ENCODE data around the gene LRRC26.

Gene LRRC26, protein sequence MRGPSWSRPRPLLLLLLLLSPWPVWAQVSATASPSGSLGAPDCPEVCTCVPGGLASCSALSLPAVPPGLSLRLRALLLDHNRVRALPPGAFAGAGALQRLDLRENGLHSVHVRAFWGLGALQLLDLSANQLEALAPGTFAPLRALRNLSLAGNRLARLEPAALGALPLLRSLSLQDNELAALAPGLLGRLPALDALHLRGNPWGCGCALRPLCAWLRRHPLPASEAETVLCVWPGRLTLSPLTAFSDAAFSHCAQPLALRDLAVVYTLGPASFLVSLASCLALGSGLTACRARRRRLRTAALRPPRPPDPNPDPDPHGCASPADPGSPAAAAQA

DNA sequence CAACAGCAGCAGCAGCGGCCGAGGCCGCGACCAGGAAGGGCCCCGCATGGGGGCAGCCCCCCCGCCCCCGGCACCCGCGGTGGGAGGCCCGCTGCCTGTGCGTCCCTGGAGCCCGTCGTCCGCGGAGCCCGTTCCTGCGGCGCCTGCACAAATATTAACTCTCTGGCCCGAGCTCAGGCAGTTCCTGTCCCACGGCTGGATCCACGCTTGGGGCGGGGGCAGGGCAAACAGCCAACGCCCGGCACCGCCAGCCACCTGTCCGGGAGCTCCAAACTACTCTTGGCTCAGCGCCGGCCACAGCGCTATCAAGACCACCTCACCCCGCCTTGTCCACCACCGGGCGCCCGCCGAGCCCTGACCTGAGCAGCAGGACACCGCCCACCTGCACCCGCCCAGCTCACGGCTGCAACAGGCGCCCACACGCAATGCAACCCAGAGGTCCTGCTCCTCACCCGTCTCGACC is at the start of gene LRRC26:
Gene LRRC26, minus strand, starts transcription at position 156 of the 463 bp plus-strand sequence. Its CDS starts 108 bp downstream, at position 48.
- Histone ChIP-seq H3K4me3 (ENCODE audit: low read depth, low read length, poor library complexity, severe bottlenecking) (peak within 1 kb of the TSS; percentile 30), H2AFZ (ENCODE audit: low read length) (no peak within 1 kb of the TSS), H3K36me3 (ENCODE audit: insufficient read depth, low read length) (no peaks in the 10 kb centered on the region), H3K79me2 (ENCODE audit: insufficient read depth, low read length) (no peaks in the 10 kb centered on the region), H3K9me3 (ENCODE audit: low read length) (no peaks in the 10 kb centered on the region), H3K4me1 (ENCODE audit: insufficient read depth, low read length, severe bottlenecking) (peaks cover 17% of the 10 kb centered on the region), H3F3A (ENCODE audit: insufficient read depth, low read length) (no peaks in the 10 kb centered on the region), H3K27ac (ENCODE audit: low read depth, low read length, poor library complexity, severe bottlenecking) (no peak within 1 kb of the TSS), H3K27me3 (ENCODE audit: insufficient read depth, low read length) (peaks cover 16% of the 10 kb centered on the region), H3K9me2 (ENCODE audit: low read depth, low read length) (no peaks in the 10 kb centered on the region), H3K9ac (ENCODE audit: low read length) (no peak within 1 kb of the TSS; the same call in 1 of the 2 replicates), H4K20me1 (ENCODE audit: insufficient read depth, low read length) (no peaks in the 10 kb centered on the region), H3K4me2 (ENCODE audit: low read length) (peak within 1 kb of the TSS; percentile 43)
- TF ChIP-seq EZH2 (IDR thresholded peaks at IDR 0.05; ENCODE audit: borderline replicate concordance, low read length) = no peak
- TF ChIP-seq, protein P1, sequence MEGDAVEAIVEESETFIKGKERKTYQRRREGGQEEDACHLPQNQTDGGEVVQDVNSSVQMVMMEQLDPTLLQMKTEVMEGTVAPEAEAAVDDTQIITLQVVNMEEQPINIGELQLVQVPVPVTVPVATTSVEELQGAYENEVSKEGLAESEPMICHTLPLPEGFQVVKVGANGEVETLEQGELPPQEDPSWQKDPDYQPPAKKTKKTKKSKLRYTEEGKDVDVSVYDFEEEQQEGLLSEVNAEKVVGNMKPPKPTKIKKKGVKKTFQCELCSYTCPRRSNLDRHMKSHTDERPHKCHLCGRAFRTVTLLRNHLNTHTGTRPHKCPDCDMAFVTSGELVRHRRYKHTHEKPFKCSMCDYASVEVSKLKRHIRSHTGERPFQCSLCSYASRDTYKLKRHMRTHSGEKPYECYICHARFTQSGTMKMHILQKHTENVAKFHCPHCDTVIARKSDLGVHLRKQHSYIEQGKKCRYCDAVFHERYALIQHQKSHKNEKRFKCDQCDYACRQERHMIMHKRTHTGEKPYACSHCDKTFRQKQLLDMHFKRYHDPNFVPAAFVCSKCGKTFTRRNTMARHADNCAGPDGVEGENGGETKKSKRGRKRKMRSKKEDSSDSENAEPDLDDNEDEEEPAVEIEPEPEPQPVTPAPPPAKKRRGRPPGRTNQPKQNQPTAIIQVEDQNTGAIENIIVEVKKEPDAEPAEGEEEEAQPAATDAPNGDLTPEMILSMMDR (IDR thresholded peaks at IDR 0.05; ENCODE audit: low read length) = no peak

DNA sequence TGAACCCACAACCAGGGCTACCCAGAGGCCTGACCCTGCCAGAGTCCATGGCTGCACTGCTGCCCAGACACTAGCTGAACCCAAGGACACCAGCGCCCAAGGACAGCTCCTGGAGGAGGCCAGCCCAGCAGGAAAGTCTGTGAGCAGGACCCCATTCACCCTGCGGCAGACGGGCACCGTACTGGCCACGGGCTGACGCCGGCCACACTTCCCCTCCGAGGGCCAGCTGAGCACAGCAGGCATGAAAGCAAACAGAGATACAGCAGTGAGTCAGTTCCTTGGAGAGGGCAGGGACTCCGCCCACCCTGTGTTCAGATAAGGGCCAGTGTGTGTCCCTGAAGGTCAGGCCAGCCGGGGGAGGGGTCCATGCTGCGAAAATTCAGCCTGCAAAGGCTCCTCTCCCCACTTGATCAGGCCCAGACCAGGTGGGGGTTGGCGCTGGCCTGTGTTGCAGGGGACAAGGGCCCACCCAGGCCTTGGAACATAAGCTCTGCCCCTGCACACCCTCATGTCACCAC is 49.0 kb upstream of the LRRC26 start:
- peaks cover 6% of the 10 kb centered on the region; the same call in 1 of the 2 replicates for H3K36me3 ChIP-seq (ENCODE audit: insufficient read depth, low read length)
- H3K9ac ChIP-seq (ENCODE audit: low read length) = no peak overlapping the region
- H3K4me2 ChIP-seq (ENCODE audit: low read length) = no peak overlapping the region
- no peaks in the 10 kb centered on the region for H3K9me2 ChIP-seq (ENCODE audit: low read depth, low read length)
- H3K4me3 ChIP-seq (ENCODE audit: low read depth, low read length, poor library complexity, severe bottlenecking) = no peak overlapping the region
- H3K9me3 ChIP-seq (ENCODE audit: low read length) = no peaks in the 10 kb centered on the region
- H3K27me3 ChIP-seq (ENCODE audit: insufficient read depth, low read length) = no peaks in the 10 kb centered on the region
- H3K79me2 ChIP-seq (ENCODE audit: insufficient read depth, low read length) = no peaks in the 10 kb centered on the region
- H3K4me1 ChIP-seq (ENCODE audit: insufficient read depth, low read length, severe bottlenecking) = peaks cover 21% of the 10 kb centered on the region
- H3F3A ChIP-seq (ENCODE audit: insufficient read depth, low read length) = no peaks in the 10 kb centered on the region
- H2AFZ ChIP-seq (ENCODE audit: low read length) = no peak overlapping the region
- H4K20me1 ChIP-seq (ENCODE audit: insufficient read depth, low read length) = no peaks in the 10 kb centered on the region
- TF ChIP-seq, protein P1 (IDR thresholded peaks at IDR 0.05; ENCODE audit: low read length) = no peak
- TF ChIP-seq EZH2 (IDR thresholded peaks at IDR 0.05; ENCODE audit: borderline replicate concordance, low read length) = no peak
- H3K27ac ChIP-seq (ENCODE audit: low read depth, low read length, poor library complexity, severe bottlenecking) = no peak overlapping the region

DNA sequence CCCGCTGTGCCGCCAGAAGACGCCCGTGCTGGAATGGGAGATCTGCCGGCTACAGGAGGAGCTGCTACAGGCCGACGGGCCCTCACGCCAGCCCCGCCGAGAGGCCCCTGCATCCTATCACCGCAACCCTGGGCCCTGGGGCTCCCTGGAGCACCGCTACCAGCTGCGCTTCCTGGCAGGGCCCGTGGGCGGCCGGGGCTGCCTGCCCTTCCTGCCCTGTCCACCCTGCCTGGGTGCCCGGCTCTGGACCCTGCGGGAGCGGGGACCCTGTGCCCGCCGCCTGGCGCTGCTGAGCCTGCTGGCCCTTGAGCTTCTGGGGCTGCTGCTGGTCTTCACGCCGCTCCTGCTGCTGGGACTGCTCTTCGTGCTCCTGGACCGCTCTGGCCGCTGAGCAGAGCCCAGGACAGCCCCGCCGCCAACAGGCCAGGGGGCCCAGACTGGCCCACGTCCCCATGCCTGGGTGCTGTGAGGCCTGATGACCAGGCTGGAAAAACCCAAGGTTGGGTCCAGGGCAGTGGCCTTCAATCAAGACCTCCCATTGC is 48.4 kb upstream of the LRRC26 start:
- no peaks in the 10 kb centered on the region for H3K9me3 ChIP-seq (ENCODE audit: low read length)
- H3K27ac ChIP-seq (ENCODE audit: low read depth, low read length, poor library complexity, severe bottlenecking) = no peak overlapping the region
- H3K4me3 ChIP-seq (ENCODE audit: low read depth, low read length, poor library complexity, severe bottlenecking) = no peak overlapping the region
- peaks cover 23% of the 10 kb centered on the region for H3K4me1 ChIP-seq (ENCODE audit: insufficient read depth, low read length, severe bottlenecking)
- H3K4me2 ChIP-seq (ENCODE audit: low read length) = no peak overlapping the region
- H3K27me3 ChIP-seq (ENCODE audit: insufficient read depth, low read length) = no peaks in the 10 kb centered on the region
- H3K79me2 ChIP-seq (ENCODE audit: insufficient read depth, low read length) = no peaks in the 10 kb centered on the region
- H3K36me3 ChIP-seq (ENCODE audit: insufficient read depth, low read length) = peaks cover 6% of the 10 kb centered on the region; the same call in 1 of the 2 replicates
- no peak for TF ChIP-seq EZH2 (IDR thresholded peaks at IDR 0.05; ENCODE audit: borderline replicate concordance, low read length)
- TF ChIP-seq, protein P1 (IDR thresholded peaks at IDR 0.05; ENCODE audit: low read length) = no peak
- no peaks in the 10 kb centered on the region for H3K9me2 ChIP-seq (ENCODE audit: low read depth, low read length)
- H3K9ac ChIP-seq (ENCODE audit: low read length) = no peak overlapping the region
- no peaks in the 10 kb centered on the region for H4K20me1 ChIP-seq (ENCODE audit: insufficient read depth, low read length)
- no peaks in the 10 kb centered on the region for H3F3A ChIP-seq (ENCODE audit: insufficient read depth, low read length)
- H2AFZ ChIP-seq (ENCODE audit: low read length) = no peak overlapping the region

All from OCI-LY1 (cell line).